ENCODE results near the gene FBXL20.

DNA sequence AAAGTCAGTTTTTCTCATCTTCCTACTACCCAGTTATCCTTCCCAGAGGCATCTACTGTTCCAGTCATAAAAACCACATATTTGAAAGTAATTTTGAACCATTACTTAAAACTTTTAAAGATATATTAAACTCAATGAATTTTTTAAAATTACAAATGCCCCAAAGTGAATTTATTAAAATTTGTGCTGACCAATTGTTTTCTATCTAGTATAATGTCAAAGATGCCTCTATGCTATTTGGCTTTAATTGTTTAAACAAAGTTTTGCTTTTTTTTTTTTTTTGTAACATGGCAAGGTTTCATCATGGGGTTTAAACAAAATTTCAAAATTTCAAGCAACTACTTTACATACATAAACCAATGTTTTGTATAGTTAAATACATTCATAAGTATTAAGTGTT lies 60.7 kb downstream of the FBXL20 start:
- TF ChIP-seq EZH2 (IDR thresholded peaks at IDR 0.05; ENCODE audit: insufficient read depth, poor library complexity, severe bottlenecking) (no peak), EZH2phosphoT487 (IDR thresholded peaks at IDR 0.05; ENCODE audit: insufficient read depth, low read depth) (no peak)

Measured in GM23248 (cell line).